ENCODE results near the gene CNTNAP2.

GRCh38 chr7:146378196-146378595 lies 261.6 kb downstream of the CNTNAP2 start:
- no peak for TF ChIP-seq NANOG (IDR thresholded peaks at IDR 0.05; ENCODE audit: insufficient read depth, low read depth, low read length, poor library complexity, severe bottlenecking)
- TF ChIP-seq TAF1 (IDR thresholded peaks at IDR 0.05; ENCODE audit: low read depth, low read length): no peak
- TF ChIP-seq POLR2A (IDR thresholded peaks at IDR 0.05; ENCODE audit: control extremely low read depth in 1 of 2, low read depth in 2 of 2, low read length in 2 of 2): no peak
- no peak for TF ChIP-seq CTCF (IDR thresholded peaks at IDR 0.05; ENCODE audit: control extremely low read depth in 1 of 3, insufficient read depth in 1 of 3, low read depth in 1 of 3, low read length in 3 of 3)
- TF ChIP-seq CHD7 (IDR thresholded peaks at IDR 0.05; ENCODE audit: insufficient replicate concordance, low read length): no peak
- no peak for TF ChIP-seq BRCA1 (IDR thresholded peaks at IDR 0.05; ENCODE audit: low read depth, low read length)
- TF ChIP-seq TCF12 (IDR thresholded peaks at IDR 0.05; ENCODE audit: low read depth, low read length): no peak
- no peak for TF ChIP-seq POLR2AphosphoS5 (IDR thresholded peaks at IDR 0.05; ENCODE audit: low read depth, low read length)
- no peak for TF ChIP-seq ASH2L (IDR thresholded peaks at IDR 0.05; ENCODE audit: low read length)
- no peak for TF ChIP-seq KDM1A (IDR thresholded peaks at IDR 0.05; ENCODE audit: borderline replicate concordance, low read length)
- no peak for TF ChIP-seq MAX (IDR thresholded peaks at IDR 0.05)
- TF ChIP-seq ZNF274 (IDR thresholded peaks at IDR 0.05; ENCODE audit: borderline replicate concordance, extremely low read depth, low read length): no peak
- TF ChIP-seq ATF2 (IDR thresholded peaks at IDR 0.05; ENCODE audit: low read length): no peak
- TF ChIP-seq EGR1 (IDR thresholded peaks at IDR 0.05; ENCODE audit: borderline replicate concordance, low read depth, low read length): no peak
